ENCODE results near the gene LYPD1.

Gene LYPD1

GRCh38 chr2:132645722-132646539 lies 24.1 kb downstream of the LYPD1 start:
- Histone ChIP-seq H3K4me3 (ENCODE audit: low read depth in 1 of 2, low read length in 2 of 2) (no peak overlapping the region), H3K27ac (ENCODE audit: low read length) (no peak overlapping the region), H3K9me3 (ENCODE audit: control insufficient read depth in 1 of 2, low read length in 2 of 2) (no peaks in the 10 kb centered on the region), H3K36me3 (ENCODE audit: control insufficient read depth in 1 of 2, insufficient read depth in 2 of 2, low read length in 2 of 2) (no peaks in the 10 kb centered on the region), H3K27me3 (ENCODE audit: low read depth, low read length) (no peaks in the 10 kb centered on the region), H3K4me1 (ENCODE audit: control insufficient read depth in 1 of 2, insufficient read depth in 2 of 2, low read length in 2 of 2) (no peaks in the 10 kb centered on the region)

- Histone ChIP-seq H3K4me1 (ENCODE audit: control insufficient read depth in 1 of 2, insufficient read depth in 2 of 2, low read length in 2 of 2) (no peaks in the 10 kb centered on the region), H3K36me3 (ENCODE audit: control insufficient read depth in 1 of 2, insufficient read depth in 2 of 2, low read length in 2 of 2) (no peaks in the 10 kb centered on the region), H3K27ac (ENCODE audit: low read length) (no peak overlapping the region), H3K9me3 (ENCODE audit: control insufficient read depth in 1 of 2, low read length in 2 of 2) (no peaks in the 10 kb centered on the region), H3K4me3 (ENCODE audit: low read depth in 1 of 2, low read length in 2 of 2) (peak overlapping the region in 1 of 2 donors; percentile 29), H3K27me3 (ENCODE audit: low read depth, low read length) (no peaks in the 10 kb centered on the region)
Observed at GRCh38 chr2:132645176-132645575, 24.8 kb downstream of the LYPD1 start.

- no peak overlapping the region for H3K27ac ChIP-seq (ENCODE audit: low read length)
- H3K9me3 ChIP-seq (ENCODE audit: control insufficient read depth in 1 of 2, low read length in 2 of 2) = no peaks in the 10 kb centered on the region
- H3K4me3 ChIP-seq (ENCODE audit: low read depth in 1 of 2, low read length in 2 of 2) = no peak overlapping the region
- H3K4me1 ChIP-seq (ENCODE audit: control insufficient read depth in 1 of 2, insufficient read depth in 2 of 2, low read length in 2 of 2) = no peaks in the 10 kb centered on the region
- H3K36me3 ChIP-seq (ENCODE audit: control insufficient read depth in 1 of 2, insufficient read depth in 2 of 2, low read length in 2 of 2) = no peaks in the 10 kb centered on the region
- H3K27me3 ChIP-seq (ENCODE audit: low read depth, low read length) = no peaks in the 10 kb centered on the region
Observed at GRCh38 chr2:132642415-132642814, 27.6 kb downstream of the LYPD1 start.

- Histone ChIP-seq H3K36me3 (ENCODE audit: control insufficient read depth in 1 of 2, insufficient read depth in 2 of 2, low read length in 2 of 2) (no peaks in the 10 kb centered on the region), H3K9me3 (ENCODE audit: control insufficient read depth in 1 of 2, low read length in 2 of 2) (no peaks in the 10 kb centered on the region), H3K4me1 (ENCODE audit: control insufficient read depth in 1 of 2, insufficient read depth in 2 of 2, low read length in 2 of 2) (peaks cover 0 to under 1% of the 10 kb centered on the region in 2 donors), H3K27ac (ENCODE audit: low read length) (no peak overlapping the region), H3K4me3 (ENCODE audit: low read depth in 1 of 2, low read length in 2 of 2) (no peak overlapping the region), H3K27me3 (ENCODE audit: low read depth, low read length) (no peaks in the 10 kb centered on the region)
Observed at GRCh38 chr2:132641819-132642218, 28.2 kb downstream of the LYPD1 start.

GRCh38 chr2:132640116-132640515 lies 29.9 kb downstream of the LYPD1 start:
- H3K36me3 ChIP-seq (ENCODE audit: control insufficient read depth in 1 of 2, insufficient read depth in 2 of 2, low read length in 2 of 2) = no peaks in the 10 kb centered on the region
- no peaks in the 10 kb centered on the region for H3K27me3 ChIP-seq (ENCODE audit: low read depth, low read length)
- H3K4me1 ChIP-seq (ENCODE audit: control insufficient read depth in 1 of 2, insufficient read depth in 2 of 2, low read length in 2 of 2) = peaks cover 0 to 7% of the 10 kb centered on the region in 2 donors
- no peak overlapping the region for H3K4me3 ChIP-seq (ENCODE audit: low read depth in 1 of 2, low read length in 2 of 2)
- no peak overlapping the region for H3K27ac ChIP-seq (ENCODE audit: low read length)
- no peaks in the 10 kb centered on the region for H3K9me3 ChIP-seq (ENCODE audit: control insufficient read depth in 1 of 2, low read length in 2 of 2)

- Histone ChIP-seq H3K27me3 (ENCODE audit: low read depth, low read length) (no peaks in the 10 kb centered on the region), H3K4me3 (ENCODE audit: low read depth in 1 of 2, low read length in 2 of 2) (no peak overlapping the region), H3K27ac (ENCODE audit: low read length) (no peak overlapping the region), H3K4me1 (ENCODE audit: control insufficient read depth in 1 of 2, insufficient read depth in 2 of 2, low read length in 2 of 2) (peaks cover 0 to 7% of the 10 kb centered on the region in 2 donors), H3K9me3 (ENCODE audit: control insufficient read depth in 1 of 2, low read length in 2 of 2) (no peaks in the 10 kb centered on the region), H3K36me3 (ENCODE audit: control insufficient read depth in 1 of 2, insufficient read depth in 2 of 2, low read length in 2 of 2) (no peaks in the 10 kb centered on the region)
Observed at GRCh38 chr2:132638313-132639040, 31.5 kb downstream of the LYPD1 start.

GRCh38 chr2:132636346-132636745 lies 33.7 kb downstream of the LYPD1 start:
- no peaks in the 10 kb centered on the region for H3K27me3 ChIP-seq (ENCODE audit: low read depth, low read length)
- H3K4me3 ChIP-seq (ENCODE audit: low read depth in 1 of 2, low read length in 2 of 2) = no peak overlapping the region
- H3K9me3 ChIP-seq (ENCODE audit: control insufficient read depth in 1 of 2, low read length in 2 of 2) = no peaks in the 10 kb centered on the region
- H3K4me1 ChIP-seq (ENCODE audit: control insufficient read depth in 1 of 2, insufficient read depth in 2 of 2, low read length in 2 of 2) = peaks cover 0 to 17% of the 10 kb centered on the region in 2 donors
- H3K36me3 ChIP-seq (ENCODE audit: control insufficient read depth in 1 of 2, insufficient read depth in 2 of 2, low read length in 2 of 2) = no peaks in the 10 kb centered on the region
- no peak overlapping the region for H3K27ac ChIP-seq (ENCODE audit: low read length)

- Histone ChIP-seq H3K27ac (ENCODE audit: low read length) (no peak overlapping the region), H3K27me3 (ENCODE audit: low read depth, low read length) (no peaks in the 10 kb centered on the region), H3K4me1 (ENCODE audit: control insufficient read depth in 1 of 2, insufficient read depth in 2 of 2, low read length in 2 of 2) (peaks cover 0 to 17% of the 10 kb centered on the region in 2 donors), H3K9me3 (ENCODE audit: control insufficient read depth in 1 of 2, low read length in 2 of 2) (no peaks in the 10 kb centered on the region), H3K4me3 (ENCODE audit: low read depth in 1 of 2, low read length in 2 of 2) (no peak overlapping the region), H3K36me3 (ENCODE audit: control insufficient read depth in 1 of 2, insufficient read depth in 2 of 2, low read length in 2 of 2) (no peaks in the 10 kb centered on the region)
Observed at GRCh38 chr2:132633635-132634034, 36.4 kb downstream of the LYPD1 start.

- Histone ChIP-seq H3K27ac (ENCODE audit: low read length) (no peak overlapping the region), H3K27me3 (ENCODE audit: low read depth, low read length) (no peaks in the 10 kb centered on the region), H3K9me3 (ENCODE audit: control insufficient read depth in 1 of 2, low read length in 2 of 2) (no peaks in the 10 kb centered on the region), H3K4me3 (ENCODE audit: low read depth in 1 of 2, low read length in 2 of 2) (no peak overlapping the region), H3K4me1 (ENCODE audit: control insufficient read depth in 1 of 2, insufficient read depth in 2 of 2, low read length in 2 of 2) (peaks cover 0 to 17% of the 10 kb centered on the region in 2 donors), H3K36me3 (ENCODE audit: control insufficient read depth in 1 of 2, insufficient read depth in 2 of 2, low read length in 2 of 2) (no peaks in the 10 kb centered on the region)
Observed at GRCh38 chr2:132632000-132632649, 37.9 kb downstream of the LYPD1 start.

GRCh38 chr2:132627536-132627935 lies 42.5 kb downstream of the LYPD1 start:
- Histone ChIP-seq H3K4me3 (ENCODE audit: low read depth in 1 of 2, low read length in 2 of 2) (no peak overlapping the region), H3K27ac (ENCODE audit: low read length) (no peak overlapping the region), H3K9me3 (ENCODE audit: control insufficient read depth in 1 of 2, low read length in 2 of 2) (no peaks in the 10 kb centered on the region), H3K36me3 (ENCODE audit: control insufficient read depth in 1 of 2, insufficient read depth in 2 of 2, low read length in 2 of 2) (no peaks in the 10 kb centered on the region), H3K27me3 (ENCODE audit: low read depth, low read length) (no peaks in the 10 kb centered on the region), H3K4me1 (ENCODE audit: control insufficient read depth in 1 of 2, insufficient read depth in 2 of 2, low read length in 2 of 2) (peaks cover 7% of the 10 kb centered on the region in 2 donors)

GRCh38 chr2:132623096-132623839 lies 46.7 kb downstream of the LYPD1 start:
- Histone ChIP-seq H3K4me3 (ENCODE audit: low read depth in 1 of 2, low read length in 2 of 2) (no peak overlapping the region), H3K9me3 (ENCODE audit: control insufficient read depth in 1 of 2, low read length in 2 of 2) (no peaks in the 10 kb centered on the region), H3K27me3 (ENCODE audit: low read depth, low read length) (no peaks in the 10 kb centered on the region), H3K27ac (ENCODE audit: low read length) (no peak overlapping the region), H3K4me1 (ENCODE audit: control insufficient read depth in 1 of 2, insufficient read depth in 2 of 2, low read length in 2 of 2) (peaks cover 0 to 7% of the 10 kb centered on the region in 2 donors), H3K36me3 (ENCODE audit: control insufficient read depth in 1 of 2, insufficient read depth in 2 of 2, low read length in 2 of 2) (no peaks in the 10 kb centered on the region)
